ENCODE results near the gene SMYD3. TPM values are rescaled to one million over a fixed set of nuclear protein-coding genes. Genes with fewer than 3 reads are reported as not detected.

SMYD3 gene
- total and polyA plus RNA-seq, 10 donors, result 12.5 to 33.1 (median 21.0) TPM

- Histone ChIP-seq H3K4me1 (peaks cover 7 to 44% (median 27%) of the 10 kb centered on the region in 6 donors), H3K9me3 (no peaks in the 10 kb centered on the region), H3K27me3 (replicated peaks in 1 of 7) (no peaks in the 10 kb centered on the region), H3K36me3 (no peaks in the 10 kb centered on the region), H3K27ac (peak overlapping the region; percentile 36 to 81 (median 72)), H3K4me3 (no peak overlapping the region)
- TF ChIP-seq POLR2A (IDR thresholded peaks at IDR 0.05), result no peak
- no peak for TF ChIP-seq CTCF (IDR thresholded peaks at IDR 0.05 in 8 of 11, conservative IDR thresholded peaks at IDR 0.05 in 3 of 11)
- TF ChIP-seq POLR2AphosphoS5 (IDR thresholded peaks at IDR 0.05), result peak in 1 of 3 donors; percentile 21
- intact Hi-C loops (cut with DNase I; ENCODE audit: low total_unique reads), result no loop called here
- 35 to 57% (median 40%) methylated on average over 10 of the region's 10 CpGs for WGBS, 5 donors
- no peak for DNase-seq
Observed at GRCh38 chr1:245807306-245807705, 699.8 kb downstream of the SMYD3 start.

- TF ChIP-seq POLR2A (IDR thresholded peaks at IDR 0.05) (no peak), POLR2AphosphoS5 (IDR thresholded peaks at IDR 0.05) (no peak), CTCF (IDR thresholded peaks at IDR 0.05 in 8 of 11, conservative IDR thresholded peaks at IDR 0.05 in 3 of 11) (no peak)
- H3K9me3 ChIP-seq, result no peaks in the 10 kb centered on the region
- intact Hi-C loops (cut with DNase I; ENCODE audit: low total_unique reads), result no loop called here
- no peaks in the 10 kb centered on the region for H3K27me3 ChIP-seq (replicated peaks in 1 of 7)
- no peaks in the 10 kb centered on the region for H3K36me3 ChIP-seq
- no peak for DNase-seq
- no peak overlapping the region for H3K27ac ChIP-seq
- peaks cover 7 to 43% (median 25%) of the 10 kb centered on the region in 6 donors for H3K4me1 ChIP-seq
- no peak overlapping the region for H3K4me3 ChIP-seq
- WGBS, 5 donors, result 0 to 2% (median 0%) methylated on average over 1 of the region's 1 CpG
Observed at GRCh38 chr1:245805532-245805931, 701.5 kb downstream of the SMYD3 start.

GRCh38 chr1:245804696-245805095, 702.4 kb downstream of the SMYD3 start:
- TF ChIP-seq POLR2AphosphoS5 (IDR thresholded peaks at IDR 0.05) (no peak), POLR2A (IDR thresholded peaks at IDR 0.05) (no peak), CTCF (IDR thresholded peaks at IDR 0.05 in 8 of 11, conservative IDR thresholded peaks at IDR 0.05 in 3 of 11) (no peak)
- no peak overlapping the region for H3K4me3 ChIP-seq
- peaks cover 7 to 35% (median 24%) of the 10 kb centered on the region in 6 donors for H3K4me1 ChIP-seq
- no peaks in the 10 kb centered on the region for H3K27me3 ChIP-seq (replicated peaks in 1 of 7)
- intact Hi-C loops (cut with DNase I; ENCODE audit: low total_unique reads), result no loop called here
- H3K36me3 ChIP-seq, result no peaks in the 10 kb centered on the region
- DNase-seq, result no peak
- 90 to 94% (median 92%) methylated on average over 4 of the region's 4 CpGs for WGBS, 5 donors
- no peak overlapping the region for H3K27ac ChIP-seq
- H3K9me3 ChIP-seq, result no peaks in the 10 kb centered on the region

- Histone ChIP-seq H3K36me3 (no peaks in the 10 kb centered on the region), H3K27ac (no peak overlapping the region), H3K4me1 (peaks cover 6 to 24% (median 15%) of the 10 kb centered on the region in 6 donors), H3K27me3 (replicated peaks in 1 of 7) (no peaks in the 10 kb centered on the region), H3K9me3 (no peaks in the 10 kb centered on the region), H3K4me3 (no peak overlapping the region)
- WGBS, 5 donors, result 85 to 95% (median 90%) methylated on average over 5 of the region's 5 CpGs
- intact Hi-C loops (cut with DNase I; ENCODE audit: low total_unique reads), result no loop called here
- no peak for DNase-seq
- TF ChIP-seq POLR2AphosphoS5 (IDR thresholded peaks at IDR 0.05), result no peak
- TF ChIP-seq POLR2A (IDR thresholded peaks at IDR 0.05), result no peak
- no peak for TF ChIP-seq CTCF (IDR thresholded peaks at IDR 0.05 in 8 of 11, conservative IDR thresholded peaks at IDR 0.05 in 3 of 11)
Observed at GRCh38 chr1:245803666-245804037, 703.4 kb downstream of the SMYD3 start.

Data from spleen (tissue), 11 donors.